CD4-positive, alpha-beta T cell treated with Interleukin-1 beta for 1 hour (primary cell): ENCODE measurements around the gene CIAPIN1.
"Not testable (repeated sequence)": the region's sequence is repeated elsewhere in the genome, so short reads cannot be mapped to it uniquely, and the experiment has no call there.

ENCODE experiments used
- DNase-seq, 2 donors: peaks; one replicate each; pipeline ENCODE4 v3.0.0-alpha.2; 2020 to 2022

The CIAPIN1 gene

DNA sequence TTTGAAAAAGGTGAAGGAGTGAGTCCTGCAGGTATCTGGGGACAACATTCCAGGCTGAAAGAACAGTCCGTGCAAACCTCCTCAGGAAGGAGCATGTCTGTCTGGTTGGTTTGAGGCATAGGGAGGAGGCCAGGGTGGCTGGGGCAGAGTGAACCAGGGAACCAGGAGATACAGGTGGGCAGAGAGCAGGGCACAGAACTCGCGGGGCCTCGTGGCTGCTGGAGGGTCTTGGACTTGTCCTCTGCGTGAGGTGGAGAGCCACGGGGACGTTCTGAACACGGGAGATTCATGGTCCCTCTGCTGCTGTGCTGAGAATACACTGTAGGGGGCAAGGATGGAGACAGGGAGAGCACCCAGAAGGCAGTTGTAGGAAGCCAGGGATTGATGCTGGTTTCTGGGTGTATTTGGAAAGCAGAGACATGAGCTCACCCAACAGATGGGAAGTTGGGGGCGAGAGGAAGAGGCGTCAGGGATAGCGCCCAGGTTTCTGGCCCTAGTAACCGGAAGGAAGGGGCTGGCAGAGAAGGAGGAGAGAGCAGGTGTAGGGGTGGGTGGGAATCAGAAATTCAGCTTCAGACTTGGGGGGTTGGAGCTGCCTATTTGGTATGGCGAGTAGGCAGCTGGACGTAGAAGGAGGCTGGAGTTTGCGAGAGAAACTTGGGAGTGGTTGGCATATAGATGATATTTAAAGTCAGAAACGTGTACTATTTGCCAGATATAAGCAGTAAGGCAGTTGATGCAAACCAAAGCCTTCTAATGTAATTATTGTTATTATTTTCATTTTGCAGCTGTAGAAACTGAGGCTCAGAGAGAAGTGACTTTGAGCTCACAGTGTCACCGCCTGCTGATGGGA lies 43.0 kb downstream of the CIAPIN1 start, which contains the start of gene CCL17:
Gene CCL17, plus strand, starts transcription at position 803 of the 853 bp plus-strand sequence. CDS start 9,166 bp downstream, outside the sequence.
- no peak for DNase-seq

DNA sequence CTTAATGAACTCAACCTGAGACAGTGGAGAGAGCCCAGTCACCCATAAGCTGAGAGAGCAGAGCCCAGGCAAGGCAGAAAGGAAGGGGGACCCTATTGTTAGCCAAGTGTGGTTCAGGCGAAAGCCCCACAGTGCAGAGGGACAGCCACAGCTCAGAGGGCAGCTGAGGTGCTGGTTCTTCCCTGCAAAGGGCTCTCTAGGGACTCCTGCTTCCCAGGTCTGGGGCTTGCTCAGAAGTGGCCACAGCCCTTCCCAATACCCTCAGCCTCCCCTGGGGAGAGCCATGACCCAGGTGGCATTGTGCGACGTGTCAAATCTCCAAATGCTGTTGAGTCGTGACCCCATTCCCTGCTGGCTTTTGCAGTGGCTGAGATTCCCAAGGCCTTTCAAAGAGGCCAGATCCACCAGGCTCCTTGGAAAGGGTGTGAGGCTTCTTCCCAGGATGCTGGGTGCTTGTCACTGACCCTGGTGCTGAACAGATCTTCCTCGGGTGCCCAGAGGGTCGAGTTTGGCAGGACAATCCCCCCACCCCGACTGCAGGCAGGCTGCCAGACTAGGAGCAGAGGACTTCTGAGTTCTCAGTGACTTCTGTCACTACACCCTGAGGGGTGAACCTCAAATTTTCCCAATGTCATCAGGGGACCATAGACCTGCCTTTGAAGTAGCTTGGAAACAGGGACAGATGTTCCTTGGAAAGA lies 45.1 kb downstream of the CIAPIN1 start:
- DNase-seq, result no peak

DNA sequence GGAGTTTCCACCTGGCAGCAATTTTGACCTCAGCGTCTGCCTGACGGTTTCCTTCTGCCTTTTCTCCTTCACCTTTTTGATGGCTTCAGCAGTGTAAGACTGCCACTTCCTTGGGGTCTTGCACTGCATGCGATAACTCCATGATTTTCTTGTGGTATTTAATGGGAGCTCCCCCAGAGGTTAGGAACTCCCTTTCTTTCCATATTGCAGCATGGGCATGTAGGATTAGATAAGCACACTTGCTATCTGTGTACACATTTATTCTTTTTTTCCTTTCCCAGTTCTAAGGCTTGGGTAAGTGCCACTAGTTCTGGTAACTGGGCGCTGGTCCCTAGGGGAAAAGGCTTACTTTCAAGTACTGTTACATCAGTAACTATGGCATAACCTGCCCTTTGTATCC lies 49.7 kb downstream of the CIAPIN1 start:
- DNase-seq, result not testable (repeated sequence)

DNA sequence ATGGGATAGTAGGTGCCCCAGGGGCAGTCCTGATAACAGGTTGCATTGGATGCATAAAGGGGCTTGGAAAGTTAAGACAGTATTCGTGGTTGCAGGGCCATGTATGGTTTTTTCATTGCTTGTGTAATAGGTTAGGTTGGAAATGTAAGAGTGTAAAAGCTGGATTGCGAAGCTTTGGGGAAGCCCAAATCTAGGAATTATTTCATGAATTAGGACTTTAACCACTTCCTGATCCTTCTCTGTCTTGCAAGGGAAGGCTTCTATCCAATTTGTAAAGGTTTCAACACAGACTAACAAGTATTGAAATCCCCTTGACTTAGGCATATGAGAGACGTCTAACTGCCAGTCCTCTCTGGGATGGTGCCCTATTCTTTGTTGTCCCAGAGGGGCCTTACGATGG lies 50.4 kb downstream of the CIAPIN1 start:
- no peak for DNase-seq

DNA sequence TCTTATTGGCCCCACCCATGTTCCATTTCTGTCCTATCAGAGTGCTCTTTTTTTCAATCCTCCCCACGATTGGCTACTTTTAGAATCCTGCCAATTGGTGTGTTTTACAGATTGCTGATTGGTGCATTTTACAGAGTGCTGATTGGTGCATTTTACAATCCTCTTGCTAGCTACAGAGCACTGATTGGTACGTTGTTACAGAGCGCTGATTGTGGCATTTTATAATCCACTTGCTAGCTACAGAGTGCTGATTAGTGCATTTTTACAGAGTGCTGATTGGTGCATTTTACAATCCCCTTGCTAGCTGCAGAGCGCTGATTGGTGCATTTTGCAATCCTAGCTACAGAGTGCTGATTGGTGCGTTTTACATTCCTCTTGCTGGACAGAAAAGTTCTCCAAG lies 52.2 kb downstream of the CIAPIN1 start:
- no peak for DNase-seq

DNA sequence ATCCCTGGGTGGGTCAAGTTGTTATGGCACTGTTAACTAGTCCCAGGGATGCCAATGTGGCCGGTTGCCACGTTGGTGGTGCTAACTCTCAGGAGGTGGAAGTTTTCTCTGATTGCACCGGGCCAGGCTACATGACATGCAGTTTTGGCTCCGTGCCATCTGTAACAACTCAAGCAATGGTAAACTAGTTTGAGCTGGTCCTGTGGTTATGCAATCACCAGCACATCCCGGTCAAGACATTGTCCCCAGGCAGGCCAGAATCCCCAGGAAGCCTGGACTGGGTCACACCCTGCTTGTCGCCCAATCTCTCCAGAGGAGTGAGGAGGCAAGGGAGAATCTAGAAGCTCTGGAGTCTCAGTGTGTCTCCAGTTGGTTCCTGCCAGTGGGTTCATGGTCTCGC lies 52.7 kb downstream of the CIAPIN1 start:
- DNase-seq, result no peak

DNA sequence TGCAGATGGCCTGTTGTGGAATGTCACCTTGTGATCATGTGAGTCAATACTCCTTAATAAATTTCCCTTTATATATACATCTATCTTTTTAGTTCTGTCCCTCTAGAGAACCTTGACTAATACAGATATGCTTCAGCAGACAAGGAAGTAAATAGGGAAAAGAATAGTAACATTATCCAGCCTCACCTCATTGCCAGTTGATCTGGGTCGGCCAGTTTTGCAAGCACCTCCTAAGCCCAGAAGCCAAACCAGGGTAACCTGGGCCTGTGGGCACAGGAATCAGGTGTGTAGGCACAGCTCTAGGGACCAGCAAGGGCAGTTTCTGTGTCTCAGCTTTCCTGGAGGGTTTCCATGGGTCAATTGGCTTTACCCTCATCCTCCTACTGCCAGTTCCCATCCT lies 54.5 kb downstream of the CIAPIN1 start:
- no peak for DNase-seq

DNA sequence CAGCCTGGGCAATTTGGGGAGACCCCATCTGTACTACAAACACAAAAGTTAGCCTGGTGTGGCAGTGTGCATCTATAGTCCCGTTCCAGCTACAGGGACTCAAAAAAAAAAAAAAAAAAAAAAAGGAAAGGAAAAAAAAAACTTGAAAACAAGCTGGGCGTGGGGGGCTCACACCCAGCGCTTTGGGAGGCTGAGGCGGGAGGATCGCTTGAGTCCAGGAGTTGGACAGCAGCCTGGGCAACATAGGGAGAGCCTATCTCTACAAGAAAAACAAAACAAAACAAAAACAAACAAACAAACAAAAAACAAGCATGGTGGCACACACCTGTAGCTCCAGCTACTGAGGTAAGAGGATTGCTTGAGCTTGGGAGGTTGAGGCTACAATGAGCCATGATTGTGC lies 55.5 kb downstream of the CIAPIN1 start:
- DNase-seq, result no peak

DNA sequence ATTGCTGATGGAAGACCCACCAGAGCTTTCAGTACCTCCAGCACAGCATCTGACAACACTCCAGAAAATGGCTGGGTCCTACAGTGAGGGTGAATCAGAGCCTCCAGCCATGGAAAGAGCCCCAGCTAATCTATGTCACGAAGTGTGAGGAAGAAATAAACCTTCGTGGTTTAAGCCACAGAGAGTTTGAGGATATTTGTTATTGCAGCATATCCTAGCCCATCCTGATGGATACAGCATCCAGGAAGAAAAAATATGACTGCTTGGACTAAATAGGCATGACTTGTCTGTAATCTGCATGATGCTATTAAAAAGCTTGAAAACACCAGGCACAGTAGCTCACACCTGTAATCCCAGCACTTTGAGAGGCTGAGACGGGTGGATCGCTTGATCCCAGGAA lies 55.9 kb downstream of the CIAPIN1 start:
- no peak for DNase-seq

DNA sequence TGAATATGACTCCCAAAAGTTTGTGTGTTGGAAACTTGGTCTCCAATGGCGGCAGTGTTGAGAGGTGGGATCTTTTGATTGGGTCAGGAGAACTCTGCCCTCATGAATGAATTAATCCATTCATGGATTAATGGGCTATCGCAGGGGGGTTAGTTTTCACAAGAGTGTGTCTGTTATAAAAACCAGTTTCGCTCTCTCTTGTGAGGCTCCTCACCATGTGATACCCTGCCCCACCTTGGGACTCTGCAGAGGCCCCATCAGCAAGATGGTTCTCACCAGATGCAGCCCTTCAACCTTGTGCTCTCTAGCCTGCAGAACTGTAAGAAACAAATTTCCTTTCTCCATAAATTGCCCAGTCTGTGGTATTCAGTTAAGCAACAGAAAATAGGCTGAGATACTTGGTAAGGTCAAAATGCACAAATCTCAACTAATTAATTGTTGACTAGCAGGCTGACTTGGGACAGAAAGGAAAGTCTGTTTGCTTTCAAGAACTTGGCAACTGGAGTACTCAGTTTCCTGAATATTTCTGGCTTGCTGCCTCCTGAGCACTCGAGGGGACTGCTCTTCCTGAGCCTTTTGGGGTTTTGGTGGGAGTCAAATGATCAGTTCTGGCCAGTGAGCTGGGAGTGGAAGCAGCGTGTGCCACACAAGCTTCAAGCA lies 56.4 kb downstream of the CIAPIN1 start:
- no peak for DNase-seq

DNA sequence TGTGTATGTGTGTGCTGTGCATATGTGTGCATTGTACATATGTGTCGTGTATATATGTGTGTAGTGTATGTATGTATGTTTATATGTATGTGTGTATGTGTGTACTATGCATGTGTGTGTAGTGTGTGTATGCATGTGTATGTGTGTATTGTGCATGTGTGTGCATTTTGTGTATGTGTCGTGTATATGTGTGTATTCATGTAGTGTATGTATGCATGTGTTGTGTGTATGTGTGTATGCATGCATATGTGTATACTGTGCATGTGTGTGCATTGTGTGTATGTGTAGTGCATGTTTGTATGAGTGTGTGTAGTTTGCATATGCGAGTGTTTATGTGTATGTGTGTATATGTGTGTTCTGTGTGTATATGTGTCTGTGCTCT lies 58.1 kb downstream of the CIAPIN1 start:
- DNase-seq, result no peak

DNA sequence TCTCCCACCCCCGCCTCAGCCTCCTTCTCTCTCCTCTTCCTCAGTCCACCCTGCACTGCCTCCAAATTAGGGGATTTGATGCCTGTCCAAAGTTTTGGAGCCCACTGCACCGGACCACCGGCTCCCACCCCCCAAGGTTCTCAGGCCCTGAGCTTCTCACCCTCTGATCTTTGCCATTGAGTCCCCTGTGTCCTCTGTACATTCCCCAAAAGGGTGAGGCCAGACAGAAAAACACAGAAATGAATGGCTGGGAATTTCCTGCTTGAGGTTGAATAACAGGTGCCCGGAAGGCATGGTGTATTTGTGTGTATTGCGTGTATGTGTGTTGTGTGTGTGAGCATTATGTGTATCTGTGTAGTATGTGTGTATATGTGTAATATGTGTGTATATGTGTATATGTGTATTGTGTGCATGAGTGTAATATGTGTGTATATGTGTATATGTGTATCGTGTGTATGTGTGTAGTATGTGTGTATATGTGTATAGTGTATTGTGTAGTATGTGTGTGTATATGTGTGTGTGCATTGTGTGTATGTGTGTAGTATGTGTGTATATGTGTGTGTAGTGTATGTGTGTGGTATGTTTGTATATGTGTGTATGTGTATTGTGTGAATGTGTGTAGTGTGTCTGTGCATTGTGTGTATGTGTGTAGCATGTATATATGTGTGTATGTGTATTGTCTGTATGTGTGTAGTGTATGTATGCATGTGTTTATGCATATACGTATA lies 58.7 kb downstream of the CIAPIN1 start:
- DNase-seq, result no peak

DNA sequence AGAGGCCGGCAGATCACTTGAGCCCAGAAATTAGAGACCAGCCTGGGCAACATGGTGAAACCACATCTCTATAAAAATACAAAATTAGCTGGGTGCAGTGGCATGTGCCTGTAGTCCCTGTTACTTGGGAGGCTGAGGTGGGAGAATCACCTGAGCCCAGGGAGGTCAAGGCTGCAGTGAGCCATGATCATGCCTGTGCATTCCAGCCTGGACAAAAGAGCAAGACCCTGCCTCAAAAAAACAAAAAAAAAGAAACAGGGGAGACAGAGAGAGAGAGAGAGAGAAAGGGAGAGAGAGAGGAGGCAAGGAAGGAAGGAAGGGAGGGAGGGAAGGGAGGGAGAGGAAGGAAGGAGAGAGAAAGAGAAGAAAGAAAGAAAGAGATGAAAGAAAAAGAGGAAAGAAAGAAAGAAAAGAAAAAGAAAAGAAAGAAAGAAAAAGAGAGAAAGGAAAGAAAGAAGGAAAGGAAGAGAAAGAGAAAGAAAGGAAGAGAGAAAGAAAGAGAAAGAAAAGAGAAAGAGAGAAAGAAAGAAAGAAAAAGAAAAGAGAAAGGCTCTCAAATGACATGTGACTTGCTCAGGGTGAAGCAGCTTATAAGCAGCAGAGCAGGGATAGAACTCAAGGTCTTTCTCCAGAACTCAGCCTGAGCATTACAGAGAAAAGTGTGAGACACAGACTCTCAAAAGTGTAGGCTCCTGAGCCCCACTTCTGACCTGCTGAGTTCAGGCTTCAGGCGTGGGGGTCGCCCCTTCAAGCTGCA lies 59.4 kb downstream of the CIAPIN1 start:
- no peak for DNase-seq

DNA sequence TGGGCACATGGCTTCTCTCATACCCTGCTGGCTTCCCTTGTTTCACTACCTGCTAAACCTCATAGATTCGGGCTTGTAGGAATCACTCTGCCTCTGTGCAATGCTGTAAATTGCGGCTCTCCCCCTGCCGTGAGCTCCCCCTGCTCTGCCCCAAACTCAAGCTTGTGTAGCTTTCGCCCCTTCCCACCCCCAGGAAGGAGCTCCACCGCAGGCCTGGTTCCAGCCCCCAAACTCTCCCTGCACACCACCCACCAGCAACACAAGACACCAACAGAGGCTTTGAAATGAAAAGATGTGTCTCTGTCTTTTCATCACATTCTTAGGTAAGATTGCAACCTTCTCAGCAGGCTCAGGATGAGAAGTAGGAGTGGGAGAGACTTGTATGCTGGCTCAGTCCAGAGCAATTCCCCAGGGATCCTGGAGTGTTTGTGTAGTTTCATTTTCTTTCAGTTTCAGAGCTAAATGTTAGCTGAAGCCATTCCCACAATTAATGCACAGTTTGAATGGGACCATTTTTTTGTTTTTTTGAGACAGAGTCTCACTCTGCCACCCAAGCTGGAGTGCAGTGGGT lies 60.7 kb downstream of the CIAPIN1 start:
- no peak for DNase-seq

DNA sequence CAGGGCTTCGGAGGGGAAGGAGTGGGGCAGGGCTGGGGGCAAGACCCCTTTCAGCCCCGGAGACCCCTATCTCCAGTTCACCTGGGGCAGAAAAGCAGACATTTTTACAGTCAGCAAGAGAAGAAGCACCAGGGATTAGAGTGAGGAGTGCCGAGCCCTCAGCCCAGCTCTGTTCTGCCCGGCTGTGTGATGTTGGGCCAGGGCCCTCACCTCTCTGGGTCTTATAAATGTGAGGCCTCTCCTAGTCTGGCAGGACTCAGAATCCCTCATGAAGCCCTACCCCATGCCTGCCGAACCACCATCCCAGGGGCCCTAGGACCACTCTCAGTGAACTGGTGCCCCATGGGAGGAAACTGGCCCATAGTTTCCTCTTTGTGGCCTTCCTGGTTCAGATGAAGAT lies 62.1 kb downstream of the CIAPIN1 start:
- DNase-seq, result no peak

DNA sequence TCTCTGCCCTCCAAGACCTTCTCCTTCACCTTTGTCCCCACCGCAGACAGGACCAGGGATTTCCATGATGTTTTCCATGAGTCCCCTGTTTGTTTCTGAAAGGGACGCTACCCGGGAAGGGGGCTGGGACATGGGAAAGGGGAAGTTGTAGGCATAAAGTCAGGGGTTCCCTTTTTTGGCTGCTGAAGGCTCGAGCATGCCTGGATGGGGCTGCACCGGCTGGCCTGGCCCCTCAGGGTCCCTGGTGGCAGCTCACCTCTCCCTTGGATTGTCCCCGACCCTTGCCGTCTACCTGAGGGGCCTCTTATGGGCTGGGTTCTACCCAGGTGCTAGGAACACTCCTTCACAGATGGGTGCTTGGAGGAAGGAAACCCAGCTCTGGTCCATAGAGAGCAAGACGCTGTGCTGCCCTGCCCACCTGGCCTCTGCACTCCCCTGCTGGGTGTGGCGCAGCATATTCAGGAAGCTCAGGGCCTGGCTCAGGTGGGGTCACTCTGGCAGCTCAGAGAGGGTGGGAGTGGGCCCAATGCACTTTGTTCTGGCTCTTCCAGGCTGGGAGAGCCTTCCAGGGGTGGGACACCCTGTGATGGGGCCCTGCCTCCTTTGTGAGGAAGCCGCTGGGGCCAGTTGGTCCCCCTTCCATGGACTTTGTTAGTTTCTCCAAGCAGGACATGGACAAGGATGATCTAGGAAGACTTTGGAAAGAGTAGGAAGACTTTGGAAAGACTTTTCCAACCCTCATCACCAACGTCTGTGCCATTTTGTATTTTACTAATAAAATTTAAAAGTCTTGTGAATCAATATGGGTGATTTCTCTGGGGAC lies 62.7 kb downstream of the CIAPIN1 start:
- DNase-seq, result peak in 1 of 2 donors; percentile 28

DNA sequence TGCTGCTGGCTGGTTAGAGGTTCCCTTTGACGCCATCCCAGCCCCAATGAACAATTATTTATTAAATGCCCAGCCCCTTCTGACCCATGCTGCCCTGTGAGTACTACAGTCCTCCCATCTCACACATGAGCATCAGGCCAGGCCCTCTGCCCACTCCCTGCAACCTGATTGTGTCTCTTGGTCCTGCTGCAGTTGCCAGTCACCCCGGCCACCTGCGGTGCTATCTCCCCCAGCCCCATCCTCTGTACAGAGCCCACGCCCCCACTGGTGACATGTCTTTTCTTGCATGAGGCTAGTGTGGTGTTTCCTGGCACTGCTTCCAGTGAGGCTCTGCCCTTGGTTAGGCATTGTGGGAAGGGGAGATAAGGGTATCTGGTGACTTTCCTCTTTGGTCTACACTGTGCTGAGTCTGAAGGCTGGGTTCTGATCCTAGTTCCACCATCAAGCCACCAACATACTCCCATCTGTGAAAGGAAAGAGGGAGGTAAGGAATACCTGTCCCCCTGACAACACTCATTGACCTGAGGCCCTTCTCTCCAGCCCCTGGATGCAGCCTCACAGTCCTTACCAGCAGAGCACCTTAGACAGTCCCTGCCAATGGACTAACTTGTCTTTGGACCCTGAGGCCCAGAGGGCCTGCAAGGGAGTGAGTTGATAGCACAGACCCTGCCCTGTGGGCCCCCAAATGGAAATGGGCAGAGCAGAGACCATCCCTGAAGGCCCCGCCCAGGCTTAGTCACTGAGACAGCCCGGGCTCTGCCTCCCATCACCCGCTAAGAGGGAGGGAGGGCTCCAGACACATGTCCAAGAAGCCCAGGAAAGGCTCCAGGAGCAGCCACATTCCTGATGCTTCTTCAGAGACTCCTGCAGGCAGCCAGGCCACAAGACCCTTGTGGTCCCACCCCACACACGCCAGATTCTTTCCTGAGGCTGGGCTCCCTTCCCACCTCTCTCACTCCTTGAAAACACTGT lies 63.6 kb downstream of the CIAPIN1 start:
- DNase-seq, result no peak

DNA sequence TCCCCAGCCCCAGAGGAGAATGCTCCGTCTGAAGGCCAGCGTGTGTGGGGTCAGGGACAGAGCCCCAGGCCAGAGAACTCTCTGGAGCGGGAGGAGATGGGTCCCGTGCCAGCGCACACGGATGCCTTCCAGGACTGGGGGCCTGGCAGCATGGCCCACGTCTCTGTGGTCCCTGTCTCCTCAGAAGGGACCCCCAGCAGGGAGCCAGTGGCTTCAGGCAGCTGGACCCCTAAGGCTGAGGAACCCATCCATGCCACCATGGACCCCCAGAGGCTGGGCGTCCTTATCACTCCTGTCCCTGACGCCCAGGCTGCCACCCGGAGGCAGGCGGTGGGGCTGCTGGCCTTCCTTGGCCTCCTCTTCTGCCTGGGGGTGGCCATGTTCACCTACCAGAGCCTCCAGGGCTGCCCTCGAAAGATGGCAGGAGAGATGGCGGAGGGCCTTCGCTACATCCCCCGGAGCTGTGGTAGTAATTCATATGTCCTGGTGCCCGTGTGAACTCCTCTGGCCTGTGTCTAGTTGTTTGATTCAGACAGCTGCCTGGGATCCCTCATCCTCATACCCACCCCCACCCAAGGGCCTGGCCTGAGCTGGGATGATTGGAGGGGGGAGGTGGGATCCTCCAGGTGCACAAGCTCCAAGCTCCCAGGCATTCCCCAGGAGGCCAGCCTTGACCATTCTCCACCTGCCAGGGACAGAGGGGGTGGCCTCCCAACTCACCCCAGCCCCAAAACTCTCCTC lies 64.5 kb downstream of the CIAPIN1 start:
- no peak for DNase-seq
